GM12892 (cell line): ENCODE measurements around the gene PRDM12.

Experiments used
- POLR2A ChIP-seq: IDR thresholded peaks from 2 replicates; pipeline ENCODE4 v1.6.1; 2011; ENCODE audit warnings: low read depth, low read length, control low read depth
- POLR2AphosphoS5 ChIP-seq: IDR thresholded peaks from 2 replicates; pipeline ENCODE4 v1.6.1; 2011; ENCODE audit warnings: low read depth, low read length, control low read depth

GRCh38 chr9:130663258-130663976 is 977 bp upstream of the PRDM12 start:
- no peak for TF ChIP-seq POLR2A
- TF ChIP-seq POLR2AphosphoS5 = no peak
